Left hindlimb (tissue), 1 donor: ENCODE results near the gene DSC1.

Experiments
- DNase-seq: peaks from one replicate; pipeline ENCODE4 v3.0.0-alpha.2; 2018

The DSC1 gene

DNA sequence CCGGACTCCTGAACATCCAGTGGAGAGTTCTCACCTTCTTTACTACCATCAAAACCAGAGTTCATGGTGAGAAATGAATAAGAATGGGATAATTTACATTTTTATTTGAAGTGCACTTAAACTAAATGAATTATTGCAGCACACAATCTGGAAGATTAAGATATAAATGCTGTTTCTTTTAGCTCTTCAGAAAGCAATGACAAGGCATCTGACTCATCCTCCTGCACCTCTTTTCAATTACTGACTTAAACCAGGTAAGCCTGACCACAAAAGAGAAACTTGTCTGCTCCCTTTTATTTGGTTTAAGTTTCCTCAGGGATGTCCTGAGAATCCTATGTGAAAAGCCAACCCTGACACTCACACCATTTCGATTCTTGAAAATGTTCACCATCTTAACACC, 59.7 kb downstream of the DSC1 start:
- no peak for DNase-seq

DNA sequence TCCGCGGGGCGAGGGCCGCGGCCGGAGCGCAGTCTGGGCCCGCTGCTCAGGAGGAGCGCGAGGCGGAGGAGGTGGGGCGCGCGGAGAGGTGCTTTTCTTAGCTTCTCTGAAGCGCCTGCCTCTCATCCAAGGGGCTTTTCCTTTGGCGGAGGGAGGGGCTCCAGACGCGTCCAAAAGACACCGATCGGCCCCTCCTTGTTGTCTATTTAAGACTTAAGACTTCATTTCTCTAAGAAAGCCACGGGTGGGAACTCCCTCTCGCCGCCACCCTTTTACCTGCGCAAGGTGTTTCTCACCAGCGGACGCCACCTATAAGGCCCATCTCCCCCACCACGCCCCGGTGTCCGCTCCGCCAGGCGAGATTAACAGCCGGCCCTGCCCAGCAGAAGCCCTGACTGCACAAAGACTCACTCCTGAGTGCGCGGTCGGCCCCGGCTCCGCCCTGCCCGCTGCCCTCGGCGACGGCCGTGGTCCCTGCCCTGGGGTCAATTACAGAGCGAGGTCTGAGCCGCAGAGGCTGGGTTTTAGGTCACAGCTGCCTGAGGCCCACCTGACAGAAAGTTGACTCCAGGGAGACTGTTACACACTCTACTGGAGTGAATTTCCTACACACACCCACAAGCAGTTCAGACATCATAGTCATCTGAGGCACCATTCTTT, 60.5 kb downstream of the DSC1 start, which contains the start of gene DSC2:
Gene DSC2 (minus strand): TSS at position 397 of the 660 bp plus-strand sequence. CDS start 450 bp downstream, outside the sequence.
- DNase-seq: peak; percentile 38

DNA sequence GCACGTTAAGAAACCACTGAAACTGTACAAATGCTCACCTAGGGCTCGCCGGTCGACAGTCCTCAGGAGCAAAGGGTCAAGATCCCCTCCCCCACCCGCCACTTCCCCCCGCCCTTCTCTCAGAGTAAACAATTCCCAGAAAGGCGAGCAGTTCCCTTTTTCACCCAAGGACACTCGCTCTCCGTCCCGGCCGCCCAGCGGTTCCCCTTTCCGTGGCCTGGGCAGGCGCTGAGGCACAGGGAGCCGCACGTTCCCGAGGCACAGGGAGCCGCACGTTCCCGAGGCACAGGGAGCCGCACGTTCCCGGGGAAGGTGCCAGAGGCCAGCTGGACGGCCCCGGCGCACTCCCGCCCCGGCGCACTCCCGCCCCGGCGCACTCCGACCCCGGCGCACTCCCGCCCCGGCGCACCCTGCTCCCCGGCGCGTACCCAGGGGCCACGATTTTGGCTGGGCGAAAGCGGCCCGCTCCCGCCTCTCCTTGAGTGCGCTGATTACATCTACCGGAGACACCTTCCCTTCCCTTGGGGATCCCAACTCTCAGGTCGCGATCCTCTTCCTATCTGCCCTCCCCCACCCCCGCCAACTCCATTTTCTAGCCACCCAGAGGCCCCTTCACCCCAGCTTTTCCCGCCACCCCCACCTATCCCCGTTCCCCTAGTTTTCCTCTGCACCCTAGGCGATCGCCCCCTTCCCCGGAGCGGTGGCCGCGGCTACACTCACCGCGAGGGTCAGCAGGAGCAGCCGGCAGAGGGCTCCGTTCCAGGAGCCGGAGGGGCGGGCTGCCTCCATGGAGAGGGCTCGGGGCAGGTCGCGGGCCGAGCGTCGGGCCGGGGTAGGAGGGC, 61.3 kb downstream of the DSC1 start:
- DNase-seq: peak; percentile 58

DNA sequence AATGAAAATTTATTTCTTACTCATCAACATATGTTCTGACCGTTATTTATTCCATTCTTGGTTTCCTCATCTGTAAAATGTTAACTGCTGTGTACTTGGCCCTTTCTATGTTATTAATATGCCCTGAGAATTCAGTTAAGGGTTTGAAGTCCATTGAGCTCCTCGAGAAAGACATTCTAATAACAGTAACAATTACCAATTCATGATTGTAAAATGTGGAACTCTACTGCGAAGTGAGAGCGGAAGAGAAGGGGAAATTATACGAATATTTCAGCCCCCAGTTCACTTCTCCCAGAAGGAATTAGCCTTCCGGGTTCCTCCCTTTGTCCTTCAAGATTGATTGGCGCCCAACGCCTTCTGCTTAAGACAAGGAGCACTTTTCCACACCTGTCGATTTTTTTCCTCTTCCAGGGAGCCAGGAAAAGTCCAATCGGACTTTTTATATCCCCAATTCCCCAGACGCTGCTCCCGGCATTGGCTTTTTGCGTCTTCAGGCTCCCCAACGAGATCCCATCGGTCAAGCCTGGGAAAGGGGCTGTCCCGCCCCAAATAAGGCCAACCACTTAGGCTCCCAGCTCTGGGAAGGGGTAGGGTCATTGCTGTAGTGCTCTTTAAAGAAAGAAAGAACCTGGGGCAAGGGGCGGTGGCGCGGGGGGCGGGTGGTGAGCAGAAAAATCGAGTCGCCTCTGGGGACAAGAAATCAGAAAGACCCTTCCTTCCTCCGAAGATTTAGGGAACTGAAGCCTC, 62.0 kb downstream of the DSC1 start:
- no peak for DNase-seq

DNA sequence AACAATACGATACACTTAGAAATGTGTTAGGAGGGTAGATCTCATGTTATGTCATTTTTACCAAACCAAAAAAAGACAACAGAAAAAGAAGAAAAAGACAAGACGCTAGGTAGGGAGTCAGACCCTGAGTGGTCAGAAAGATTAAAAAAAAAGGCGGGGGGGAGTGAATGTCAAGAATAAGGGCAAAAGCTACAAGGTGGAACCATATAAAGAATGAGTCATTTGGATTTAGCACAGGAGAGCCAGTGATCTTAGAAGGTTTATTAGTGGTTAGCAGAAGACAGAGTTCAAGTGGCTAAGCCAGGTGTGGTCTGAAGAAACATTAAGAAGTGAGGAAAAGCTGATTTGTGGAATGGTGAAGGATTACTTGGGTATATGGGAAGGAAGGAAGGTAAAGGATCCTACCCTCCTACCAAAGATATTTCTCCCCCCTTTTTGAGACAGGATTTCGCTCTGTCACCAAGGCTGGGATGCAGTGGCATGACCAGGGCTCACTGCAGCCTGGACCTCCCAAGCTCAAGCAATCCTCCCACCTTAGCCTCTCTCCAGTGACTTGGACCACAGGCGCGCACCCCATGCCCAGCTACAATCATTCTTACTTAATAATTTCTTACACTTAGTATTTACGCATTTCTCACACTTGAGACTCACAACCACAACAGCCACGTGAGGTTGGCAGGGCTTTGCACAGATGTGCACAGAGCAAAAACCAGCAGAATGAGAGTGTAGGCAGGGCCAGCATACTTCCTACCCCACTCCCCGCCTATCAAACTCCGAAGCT, 63.0 kb downstream of the DSC1 start:
- no peak for DNase-seq

DNA sequence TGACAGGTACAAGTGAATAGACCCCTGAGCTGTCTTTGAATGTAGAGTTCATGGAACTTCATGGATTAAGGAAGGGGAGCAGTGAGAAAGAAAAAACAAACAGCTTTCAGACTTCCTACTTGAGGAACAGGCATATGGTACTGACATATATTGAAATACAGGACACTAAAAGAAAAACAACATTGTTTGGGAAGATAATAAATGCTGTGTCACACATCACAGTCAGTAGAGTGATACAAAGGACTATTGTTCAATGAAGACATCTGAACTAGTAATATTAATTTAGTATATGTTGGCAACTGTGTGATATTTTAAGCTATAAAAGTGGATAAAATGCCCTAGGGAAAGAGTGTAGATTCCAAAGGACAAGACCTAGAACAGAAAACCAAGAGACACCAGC, 63.8 kb downstream of the DSC1 start:
- no peak for DNase-seq

DNA sequence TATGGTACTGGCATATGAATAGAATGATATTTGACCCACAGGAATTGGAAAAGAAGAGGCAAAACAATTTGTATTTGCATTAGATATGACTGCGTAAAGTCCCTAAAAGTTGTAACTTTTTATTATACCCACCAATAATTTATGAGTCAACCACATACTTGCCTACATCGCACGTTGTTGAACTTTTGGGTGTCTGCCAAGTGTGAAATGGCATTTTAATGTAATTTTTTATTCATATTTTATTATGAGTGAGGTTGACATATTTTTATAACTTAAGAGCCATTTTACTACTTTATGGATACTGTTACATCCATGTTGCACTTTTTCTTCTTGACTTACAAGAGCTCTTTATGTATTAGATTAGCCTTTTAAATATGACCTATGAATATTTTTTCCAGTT, 65.0 kb downstream of the DSC1 start:
- no peak for DNase-seq

DNA sequence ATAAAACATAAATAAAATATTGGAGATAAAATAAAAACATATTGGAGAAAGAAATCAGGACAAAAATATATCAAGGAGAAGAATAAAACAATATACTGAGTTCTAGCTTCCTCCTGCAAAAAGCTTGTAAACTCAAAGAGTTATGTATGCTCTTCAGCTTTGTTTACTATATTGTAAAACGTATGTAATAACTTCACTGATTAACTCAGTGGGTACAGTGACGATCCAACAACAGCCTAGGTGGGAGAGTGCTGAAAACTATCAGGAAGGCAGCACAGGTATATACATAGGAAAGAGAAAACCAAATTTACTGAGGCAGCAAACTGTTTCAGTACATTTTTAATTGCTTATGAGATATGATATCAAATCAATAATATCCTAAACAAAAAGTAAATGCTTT, 68.8 kb downstream of the DSC1 start:
- no peak for DNase-seq

DNA sequence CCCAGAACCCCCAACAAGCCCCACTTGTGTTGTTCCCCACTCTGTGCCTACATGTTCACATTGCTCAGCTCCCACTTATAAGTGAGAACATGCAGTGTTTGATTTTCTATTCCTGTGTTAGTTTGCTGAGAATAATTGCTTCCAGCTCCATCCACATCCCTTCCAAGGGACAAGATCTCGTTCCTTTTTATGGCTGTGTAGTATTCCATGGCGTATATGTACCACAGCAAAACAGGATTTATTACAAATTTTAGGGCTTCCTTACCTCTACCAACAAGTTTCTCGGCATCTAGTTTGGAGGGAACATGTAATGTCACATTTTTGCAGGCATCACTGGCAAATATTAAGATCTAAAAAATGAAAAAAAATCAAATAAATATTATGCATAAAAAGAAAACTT, 69.4 kb downstream of the DSC1 start:
- no peak for DNase-seq

DNA sequence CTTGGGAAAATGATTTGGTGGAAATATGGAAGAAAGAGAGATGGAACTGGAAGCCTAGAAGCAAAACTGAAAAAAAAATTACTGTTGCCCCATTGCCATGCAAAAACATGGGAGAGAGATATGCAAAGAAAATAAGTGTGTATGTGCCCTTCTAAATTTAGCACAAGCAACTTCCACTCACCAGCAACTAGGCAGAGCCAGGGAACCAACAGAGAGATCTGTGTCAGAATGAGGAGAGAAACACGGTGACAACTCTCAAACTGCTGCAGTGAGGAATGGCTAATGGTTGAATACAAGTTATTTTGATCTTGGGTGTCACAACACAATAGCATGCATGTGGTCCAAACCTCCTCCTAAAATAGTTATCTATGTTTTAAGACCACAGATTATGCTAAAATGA, 71.3 kb downstream of the DSC1 start:
- DNase-seq: no peak

DNA sequence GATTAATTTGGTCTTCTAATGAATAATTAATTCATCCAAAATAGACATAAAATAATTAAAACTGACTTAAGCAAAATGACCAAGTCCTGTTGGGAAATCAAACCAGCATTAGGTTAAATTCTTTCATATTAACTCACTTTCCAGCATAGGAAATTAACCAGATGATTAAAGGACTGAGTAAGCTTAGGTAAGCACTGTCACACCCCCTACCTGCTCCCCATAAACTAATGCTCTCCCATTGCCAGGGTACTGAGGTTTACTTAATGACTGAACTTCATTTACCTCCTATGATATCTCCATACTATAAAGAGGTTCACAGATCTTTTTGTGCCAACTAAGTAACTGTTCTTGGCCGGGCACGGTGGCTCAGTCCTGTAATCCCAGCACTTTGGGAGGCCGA, 74.1 kb downstream of the DSC1 start:
- DNase-seq: no peak

DNA sequence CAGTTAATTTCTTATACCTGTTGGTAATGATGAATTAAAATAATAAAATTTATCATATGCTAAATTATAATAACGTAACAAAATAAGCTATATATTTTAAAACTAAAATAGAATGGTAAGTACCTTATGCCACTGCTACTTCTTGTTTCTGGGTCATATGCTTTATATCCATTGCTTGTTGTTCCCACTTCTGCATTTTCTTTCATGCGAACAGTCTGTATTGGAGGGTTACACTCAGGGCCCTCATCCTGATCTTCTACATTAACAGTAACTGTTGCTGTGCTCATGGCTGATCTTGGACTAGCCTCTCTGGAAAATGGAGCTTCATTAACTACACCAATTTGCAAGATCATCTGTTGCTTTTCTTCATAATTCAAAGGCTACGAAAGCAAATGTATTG, 82.7 kb downstream of the DSC1 start:
- no peak for DNase-seq
